HG03039 (cell line): ENCODE data around the gene PRXL2B.
"Not testable (repeated sequence)": the region's sequence is repeated elsewhere in the genome, so short reads cannot be mapped to it uniquely, and the experiment has no call there.

ENCODE experiments used
- ATAC-seq: cut with Tn5 transposase; IDR thresholded peaks from one replicate; pipeline ENCODE4 v1.9.1; 2021; ENCODE audit warnings: mild to moderate bottlenecking, moderate library complexity; ENCODE audit not compliant: unreplicated experiment

PRXL2B gene

GRCh38 chr1:2550309-2550861 lies 36.2 kb upstream of the PRXL2B start:
- not testable (repeated sequence) for ATAC-seq

GRCh38 chr1:2551544-2551943 lies 35.0 kb upstream of the PRXL2B start:
- ATAC-seq: not testable (repeated sequence)

- ATAC-seq: no peak
Observed at GRCh38 chr1:2552189-2552588, 34.4 kb upstream of the PRXL2B start.

- ATAC-seq: not testable (repeated sequence)
Observed at GRCh38 chr1:2553076-2553475, 33.5 kb upstream of the PRXL2B start.

- no peak for ATAC-seq
Observed at GRCh38 chr1:2553871-2554620, 32.5 kb upstream of the PRXL2B start.

GRCh38 chr1:2554621-2555387 lies 31.8 kb upstream of the PRXL2B start:
- no peak for ATAC-seq

GRCh38 chr1:2555634-2556276 lies 30.8 kb upstream of the PRXL2B start:
- no peak for ATAC-seq

GRCh38 chr1:2556277-2556677 lies 30.3 kb upstream of the PRXL2B start, which contains the start of gene TNFRSF14:
TSS of gene TNFRSF14 (plus strand) at chr1:2556371. CDS start at chr1:2556665, 294 bp downstream.
- ATAC-seq: no peak

- ATAC-seq: no peak
Observed at GRCh38 chr1:2556678-2557481, 29.7 kb upstream of the PRXL2B start.

GRCh38 chr1:2557482-2558400 lies 28.8 kb upstream of the PRXL2B start:
- no peak for ATAC-seq

GRCh38 chr1:2558420-2558819 lies 28.2 kb upstream of the PRXL2B start:
- ATAC-seq: no peak

GRCh38 chr1:2558861-2559260 lies 27.7 kb upstream of the PRXL2B start:
- ATAC-seq: no peak

GRCh38 chr1:2559509-2560298 lies 26.9 kb upstream of the PRXL2B start:
- ATAC-seq: no peak

GRCh38 chr1:2560299-2561073 lies 26.1 kb upstream of the PRXL2B start:
- no peak for ATAC-seq

- ATAC-seq: no peak
Observed at GRCh38 chr1:2561446-2561845, 25.1 kb upstream of the PRXL2B start.

- ATAC-seq: no peak
Observed at GRCh38 chr1:2561898-2562895, 24.4 kb upstream of the PRXL2B start.

GRCh38 chr1:2563205-2563604 lies 23.4 kb upstream of the PRXL2B start:
- ATAC-seq: no peak
